Loucy (cell line): ENCODE results near the gene CFAP298.

ENCODE experiments used
- EZH2phosphoT487 ChIP-seq: fragments of 200-600 bp; IDR thresholded peaks from 2 replicates; pipeline ENCODE4 v1.6.1; 2018; ENCODE audit warnings: antibody characterized with exemption, mild to moderate bottlenecking, moderate library complexity, borderline replicate concordance
- TF ChIP-seq, protein P1 (sequence below): fragments of 200-600 bp; sonication (generic); conservative IDR thresholded peaks from 2 replicates; pipeline ENCODE4 v1.5.1; 2014; ENCODE audit warnings: mild to moderate bottlenecking, antibody characterized with exemption, low read length

- TF ChIP-seq, protein P1, sequence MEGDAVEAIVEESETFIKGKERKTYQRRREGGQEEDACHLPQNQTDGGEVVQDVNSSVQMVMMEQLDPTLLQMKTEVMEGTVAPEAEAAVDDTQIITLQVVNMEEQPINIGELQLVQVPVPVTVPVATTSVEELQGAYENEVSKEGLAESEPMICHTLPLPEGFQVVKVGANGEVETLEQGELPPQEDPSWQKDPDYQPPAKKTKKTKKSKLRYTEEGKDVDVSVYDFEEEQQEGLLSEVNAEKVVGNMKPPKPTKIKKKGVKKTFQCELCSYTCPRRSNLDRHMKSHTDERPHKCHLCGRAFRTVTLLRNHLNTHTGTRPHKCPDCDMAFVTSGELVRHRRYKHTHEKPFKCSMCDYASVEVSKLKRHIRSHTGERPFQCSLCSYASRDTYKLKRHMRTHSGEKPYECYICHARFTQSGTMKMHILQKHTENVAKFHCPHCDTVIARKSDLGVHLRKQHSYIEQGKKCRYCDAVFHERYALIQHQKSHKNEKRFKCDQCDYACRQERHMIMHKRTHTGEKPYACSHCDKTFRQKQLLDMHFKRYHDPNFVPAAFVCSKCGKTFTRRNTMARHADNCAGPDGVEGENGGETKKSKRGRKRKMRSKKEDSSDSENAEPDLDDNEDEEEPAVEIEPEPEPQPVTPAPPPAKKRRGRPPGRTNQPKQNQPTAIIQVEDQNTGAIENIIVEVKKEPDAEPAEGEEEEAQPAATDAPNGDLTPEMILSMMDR = no peak
- TF ChIP-seq EZH2phosphoT487 = no peak
Measured at GRCh38 chr21:32570456-32570855, 41.7 kb downstream of the CFAP298 start.
